ENCODE data around the gene HAL.
A peak's percentile ranks its signal among the peaks of the same experiment; 100 is the strongest.

Gene HAL

GRCh38 chr12:96006727-96007126 is 10.6 kb upstream of the HAL start:
- no peak for DNase-seq

- DNase-seq: no peak
Measured at GRCh38 chr12:96000858-96001257, 4.7 kb upstream of the HAL start.

GRCh38 chr12:95999484-95999883 is 3.3 kb upstream of the HAL start:
- DNase-seq: no peak

- peak; percentile 74 for DNase-seq
Measured at GRCh38 chr12:95998611-95999286, 2.6 kb upstream of the HAL start.

- DNase-seq: no peak
Measured at GRCh38 chr12:95997911-95998510, 1.9 kb upstream of the HAL start.

GRCh38 chr12:95997276-95997675 is 1.1 kb upstream of the HAL start:
- DNase-seq: no peak

- no peak for DNase-seq
Measured at GRCh38 chr12:95995238-95996031, 709 bp downstream of the HAL start.

- DNase-seq: no peak
Measured at GRCh38 chr12:95994476-95994875, 1.7 kb downstream of the HAL start.

- DNase-seq: no peak
Measured at GRCh38 chr12:95993907-95994306, 2.2 kb downstream of the HAL start.

GRCh38 chr12:95990136-95990535 is 6.0 kb downstream of the HAL start:
- no peak for DNase-seq

- no peak for DNase-seq
Measured at GRCh38 chr12:95989504-95990123, 6.5 kb downstream of the HAL start.

GRCh38 chr12:95988506-95989275 is 7.5 kb downstream of the HAL start:
- DNase-seq: no peak

GRCh38 chr12:95986635-95987570 is 9.2 kb downstream of the HAL start:
- DNase-seq: no peak

GRCh38 chr12:95984682-95985081 is 11.5 kb downstream of the HAL start:
- DNase-seq: no peak

- DNase-seq: no peak
Measured at GRCh38 chr12:95982602-95983001, 13.5 kb downstream of the HAL start.

- no peak for DNase-seq
Measured at GRCh38 chr12:95980437-95980836, 15.7 kb downstream of the HAL start.

GRCh38 chr12:95978774-95979173 is 17.4 kb downstream of the HAL start:
- no peak for DNase-seq

GRCh38 chr12:95978351-95978750 is 17.8 kb downstream of the HAL start:
- DNase-seq: no peak

- DNase-seq: no peak
Measured at GRCh38 chr12:95977764-95978305, 18.3 kb downstream of the HAL start.

GRCh38 chr12:95976416-95976832 is 19.7 kb downstream of the HAL start:
- DNase-seq: no peak

- DNase-seq: no peak
Measured at GRCh38 chr12:95975491-95975890, 20.7 kb downstream of the HAL start.
